HCEC 1CT (cell line): Measurements from ENCODE around the gene IRF2.
A peak's percentile ranks its signal among the peaks of the same experiment; 100 is the strongest.
"Not testable (repeated sequence)": the region's sequence is repeated elsewhere in the genome, so short reads cannot be mapped to it uniquely, and the experiment has no call there.

Experiments
- DNase-seq: peaks from one replicate; pipeline ENCODE4 v3.0.0-alpha.2; 2017

IRF2 gene

GRCh38 chr4:184385705-184386141, 88.6 kb downstream of the IRF2 start:
- no peak for DNase-seq

DNA sequence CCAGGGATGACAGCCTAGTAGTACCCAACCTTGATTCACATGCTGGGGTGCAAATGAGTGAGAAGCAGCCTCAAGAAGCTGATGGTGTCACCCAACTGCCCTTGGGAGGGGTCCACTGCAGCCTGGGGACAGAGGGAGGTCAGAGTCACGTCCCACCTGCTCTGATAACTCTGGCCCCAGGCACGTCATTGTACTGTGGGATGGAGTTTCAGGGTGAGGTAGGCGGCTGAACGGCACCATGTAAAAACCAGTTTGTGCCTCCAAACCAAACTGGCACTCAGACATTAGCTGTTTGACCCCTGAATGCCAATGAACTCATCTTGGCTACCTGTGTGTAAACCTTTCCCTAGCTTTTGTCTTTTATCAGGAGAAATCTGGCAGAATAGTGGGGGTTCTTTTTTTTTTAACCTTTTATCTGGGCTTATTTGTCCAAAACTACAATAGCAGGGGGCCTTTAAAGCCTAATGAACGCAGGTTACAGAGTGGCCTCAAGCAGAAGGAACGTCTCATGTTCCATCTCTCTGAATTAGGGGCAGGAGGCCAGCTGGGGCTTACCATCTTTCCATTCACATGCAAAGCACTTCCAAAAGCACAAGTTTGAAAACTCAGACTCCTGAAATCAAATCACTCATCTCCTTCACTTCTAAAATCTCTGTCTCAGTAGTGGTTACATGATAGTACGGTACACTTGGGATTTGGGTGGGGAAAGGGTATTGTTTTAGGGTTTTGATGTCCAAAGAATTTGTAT, 89.4 kb downstream of the IRF2 start:
- DNase-seq, result no peak

- DNase-seq, result peak; percentile 71
Measured at GRCh38 chr4:184384056-184384809, 90.1 kb downstream of the IRF2 start.

- DNase-seq, result peak; percentile 90
Measured at GRCh38 chr4:184383497-184384055, 90.8 kb downstream of the IRF2 start.

DNA sequence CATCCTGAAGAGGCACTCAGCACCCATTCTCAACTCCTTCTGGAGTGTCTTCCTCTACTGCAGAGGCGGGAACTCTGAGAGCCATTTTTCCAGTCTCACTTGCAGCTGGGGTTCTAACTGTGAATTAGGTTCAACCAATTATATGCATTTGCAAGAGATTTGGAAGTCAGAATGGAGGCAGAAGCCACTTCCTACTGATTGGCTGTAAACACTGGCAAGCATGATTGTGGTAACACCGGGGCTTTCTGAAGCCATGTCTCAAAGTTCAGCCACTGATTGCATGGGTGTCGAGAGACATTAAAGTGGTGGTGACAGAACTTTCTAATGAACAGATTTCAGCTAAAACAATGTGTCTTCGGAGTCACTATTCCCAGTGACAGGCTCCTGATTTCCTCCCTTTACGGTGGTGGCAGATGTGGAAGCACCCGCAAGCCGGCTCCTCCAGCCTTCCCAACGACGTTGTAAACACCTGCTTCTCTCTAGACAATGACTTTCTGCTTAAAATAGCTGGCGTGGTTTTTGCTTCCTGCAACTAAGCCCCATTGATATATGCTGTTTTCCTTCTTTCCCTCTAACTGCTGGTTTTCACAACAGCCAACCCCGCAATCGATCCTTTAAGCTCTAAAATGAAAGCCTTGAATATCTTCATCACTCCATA, 92.0 kb downstream of the IRF2 start:
- DNase-seq, result no peak

GRCh38 chr4:184380707-184381106, 93.6 kb downstream of the IRF2 start:
- no peak for DNase-seq

GRCh38 chr4:184380214-184380613, 94.1 kb downstream of the IRF2 start:
- not testable (repeated sequence) for DNase-seq

DNA sequence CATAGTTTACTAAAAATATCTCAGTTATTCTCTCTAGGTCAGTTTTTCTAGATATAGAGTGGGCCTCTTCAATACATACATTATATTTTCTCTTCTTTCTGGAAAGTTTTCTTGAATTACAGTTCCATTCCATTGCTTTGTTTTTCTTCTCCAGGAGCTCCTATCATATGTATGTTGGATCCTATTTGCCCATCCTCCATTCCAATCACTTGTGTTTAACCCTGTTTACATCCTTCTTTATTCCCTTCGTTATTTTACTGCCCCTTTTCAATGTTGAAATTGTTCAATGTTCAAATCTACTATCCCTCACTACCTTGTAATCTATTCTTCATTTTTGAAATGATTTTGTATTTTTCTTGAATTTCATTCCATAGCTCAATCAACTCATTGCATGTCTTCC, 97.4 kb downstream of the IRF2 start:
- no peak for DNase-seq

DNA sequence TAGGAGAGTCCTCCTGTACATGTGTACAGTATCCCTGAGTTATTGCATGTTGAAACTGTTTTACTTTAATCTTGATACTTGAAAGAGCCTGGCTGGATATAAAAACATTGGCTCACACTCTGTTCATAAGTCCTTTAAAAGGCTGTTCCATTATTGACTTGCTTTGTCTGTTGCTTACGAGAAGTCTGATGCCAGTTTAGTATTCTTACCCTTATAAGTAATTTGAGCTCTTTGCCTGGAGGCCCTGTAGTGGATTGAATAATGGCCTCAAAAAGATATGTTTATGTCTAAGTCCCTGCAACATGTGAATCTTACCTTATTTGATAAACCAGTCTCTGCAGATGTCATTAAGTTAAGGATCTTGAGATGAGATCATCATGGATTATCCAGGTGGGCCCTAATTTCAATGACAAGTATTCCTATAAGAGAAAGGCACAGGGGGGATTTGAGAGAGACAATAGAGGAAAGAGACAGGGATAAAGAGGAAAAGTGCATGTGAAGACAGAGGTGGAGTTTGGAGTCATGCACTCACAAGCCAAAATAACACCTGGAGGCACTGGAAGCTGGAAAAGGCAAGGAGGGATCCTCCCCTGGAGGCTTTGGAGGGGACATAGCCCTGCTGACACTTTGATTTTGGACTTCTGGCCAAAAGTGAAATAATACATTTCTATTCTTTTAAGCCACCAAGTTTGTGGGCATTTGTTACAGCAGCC, 98.1 kb downstream of the IRF2 start:
- DNase-seq, result no peak

GRCh38 chr4:184375623-184376022, 98.7 kb downstream of the IRF2 start:
- not testable (repeated sequence) for DNase-seq

DNA sequence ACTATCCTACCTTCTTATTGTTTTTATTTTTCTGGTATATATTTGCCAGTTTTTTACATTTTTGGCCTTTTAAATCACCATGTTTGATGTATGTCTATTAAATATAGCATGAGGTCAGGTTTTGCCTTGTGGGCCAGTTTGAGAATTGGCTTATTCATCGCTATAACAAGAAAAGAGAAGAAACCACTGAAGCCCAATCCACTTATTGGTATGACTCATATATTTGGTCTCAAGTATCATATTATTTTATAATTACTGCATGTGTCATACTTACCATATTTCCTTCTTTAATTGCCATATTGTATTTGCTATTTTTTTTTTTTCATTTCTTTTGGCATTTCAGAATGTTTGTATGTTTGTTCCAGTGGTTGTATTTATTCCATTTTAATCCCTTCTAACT, 99.3 kb downstream of the IRF2 start:
- DNase-seq, result peak; percentile 39

- DNase-seq, result no peak
Measured at GRCh38 chr4:184373886-184374405, 100.4 kb downstream of the IRF2 start.

- DNase-seq, result no peak
Measured at GRCh38 chr4:184371390-184371787, 103.0 kb downstream of the IRF2 start.

DNA sequence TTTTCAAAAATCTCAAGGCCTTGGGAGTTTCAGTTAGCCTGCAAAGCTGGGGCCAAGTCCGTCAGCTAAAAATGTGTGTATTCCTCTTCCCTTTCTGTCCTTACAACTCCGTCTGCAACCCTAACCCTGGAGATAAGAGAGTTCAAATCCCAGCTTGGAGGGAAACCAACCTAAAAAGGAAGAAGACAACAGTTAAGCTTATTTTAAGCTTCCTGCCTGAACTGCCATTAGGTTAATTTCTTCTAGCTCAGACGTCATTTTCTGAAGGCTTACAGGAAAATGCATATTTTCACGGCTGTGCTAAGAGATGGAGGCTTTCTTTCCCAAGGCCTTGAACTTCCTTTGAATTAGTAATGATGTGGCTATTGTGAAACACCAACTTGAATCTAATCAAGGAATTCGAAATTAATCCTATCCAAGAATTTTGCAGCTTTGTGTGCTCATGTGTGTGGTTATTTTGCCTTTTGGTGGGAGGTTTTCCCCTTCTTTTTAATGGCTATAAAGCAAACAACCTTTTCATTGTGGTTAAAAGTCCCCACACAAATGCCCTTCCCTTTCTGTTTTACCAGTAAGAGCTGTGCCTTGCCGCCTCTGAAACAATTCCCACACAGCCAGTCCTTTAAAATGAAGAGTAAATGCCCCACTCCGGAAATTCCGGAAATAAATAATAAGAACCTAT, 103.5 kb downstream of the IRF2 start:
- no peak for DNase-seq

GRCh38 chr4:184369871-184370270, 104.5 kb downstream of the IRF2 start:
- no peak for DNase-seq

DNA sequence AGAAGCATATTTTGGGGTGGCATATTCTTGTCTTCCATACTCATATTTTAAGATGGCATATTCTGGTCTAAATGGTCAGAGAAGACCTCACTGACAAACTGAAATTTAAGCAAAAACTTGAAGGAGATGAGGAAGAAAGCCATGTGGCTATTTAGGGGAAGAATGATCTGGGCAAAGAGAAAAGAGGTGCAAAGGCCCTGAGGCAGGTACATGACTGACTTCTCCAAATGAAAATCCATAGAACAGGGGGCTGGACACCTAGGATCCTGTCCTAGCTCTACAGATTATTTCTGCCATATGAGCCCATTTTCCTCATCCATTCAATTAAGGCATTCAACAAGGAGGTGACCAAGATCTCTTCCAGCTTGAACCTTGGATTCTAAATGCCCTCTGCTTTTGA, 105.6 kb downstream of the IRF2 start:
- DNase-seq, result no peak

DNA sequence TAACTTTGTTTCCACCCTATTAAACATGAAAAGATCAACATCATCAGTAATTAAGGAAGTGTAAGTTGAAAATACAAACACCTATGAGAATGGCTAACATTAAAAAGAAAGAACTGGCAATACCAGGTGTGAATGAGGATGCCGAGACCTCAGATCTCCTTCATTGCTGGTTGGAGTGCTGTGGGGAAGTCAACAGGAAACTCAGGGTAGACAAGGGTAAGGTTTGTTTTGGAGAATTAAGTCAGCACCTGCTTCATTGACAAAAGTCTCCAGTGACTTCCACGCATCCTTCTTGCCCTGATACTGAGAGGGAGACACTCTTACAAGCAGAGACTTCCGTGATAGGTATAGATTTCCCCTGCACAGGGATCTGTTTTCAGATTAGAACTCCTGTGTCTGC, 106.1 kb downstream of the IRF2 start:
- DNase-seq, result no peak

DNA sequence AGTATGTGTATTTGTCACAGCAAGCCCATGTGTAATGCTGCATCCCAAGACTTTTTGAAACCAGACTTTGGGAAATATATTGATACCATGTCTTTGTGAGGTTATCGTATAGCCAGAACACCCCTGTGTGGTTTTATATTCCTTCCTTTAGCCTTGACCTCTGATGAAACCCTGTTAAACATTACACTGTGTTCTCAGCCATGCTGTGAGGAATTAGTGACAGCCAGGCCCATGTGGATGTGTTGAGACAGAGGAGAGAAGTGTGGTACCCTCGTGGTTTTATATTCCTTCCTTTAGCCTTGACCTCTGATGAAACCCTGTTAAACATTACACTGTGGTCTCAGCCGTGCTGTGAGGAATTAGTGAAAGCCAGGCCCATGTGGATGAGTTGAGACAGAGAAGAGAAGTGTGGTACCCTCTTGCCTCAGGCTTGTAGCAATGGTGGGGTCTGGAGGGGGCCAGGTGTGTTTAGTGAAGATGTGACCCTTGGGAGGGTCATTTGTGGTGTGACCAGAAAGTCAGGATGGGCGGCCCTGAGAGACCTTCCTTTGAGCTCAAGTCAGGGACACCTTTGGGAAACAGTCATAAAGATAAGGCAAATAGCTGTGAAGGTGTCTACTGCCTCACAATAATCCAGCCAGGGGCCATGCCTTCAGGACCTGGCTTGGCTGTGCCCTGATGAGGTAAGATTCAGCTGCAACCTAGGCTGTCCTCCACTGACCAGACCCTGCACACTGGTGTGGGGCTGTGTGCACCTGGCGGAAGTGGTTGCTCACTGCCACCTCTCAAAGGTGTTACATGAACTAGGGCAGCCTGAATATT, 110.0 kb downstream of the IRF2 start:
- no peak for DNase-seq

DNA sequence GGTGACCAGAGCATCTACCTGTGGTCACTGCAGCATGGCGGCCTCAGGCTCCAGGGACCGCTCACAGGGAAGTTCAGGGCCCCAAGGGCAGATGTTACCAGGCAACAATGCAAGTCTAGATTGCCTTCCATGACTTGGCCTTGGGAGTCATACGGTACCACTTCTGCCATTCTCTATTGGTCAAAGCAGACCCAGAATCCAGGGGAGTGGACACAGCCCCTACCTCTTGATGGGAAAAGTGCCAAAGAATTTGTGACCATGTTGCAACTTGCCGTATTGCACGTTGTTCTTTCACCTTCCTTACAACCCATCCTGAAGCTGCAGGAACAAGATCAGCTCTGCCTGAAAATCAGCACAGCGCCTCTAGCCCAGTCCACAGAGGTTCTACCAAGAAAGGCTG, 111.1 kb downstream of the IRF2 start:
- DNase-seq, result no peak

- DNase-seq, result no peak
Measured at GRCh38 chr4:184362396-184362795, 112.0 kb downstream of the IRF2 start.

DNA sequence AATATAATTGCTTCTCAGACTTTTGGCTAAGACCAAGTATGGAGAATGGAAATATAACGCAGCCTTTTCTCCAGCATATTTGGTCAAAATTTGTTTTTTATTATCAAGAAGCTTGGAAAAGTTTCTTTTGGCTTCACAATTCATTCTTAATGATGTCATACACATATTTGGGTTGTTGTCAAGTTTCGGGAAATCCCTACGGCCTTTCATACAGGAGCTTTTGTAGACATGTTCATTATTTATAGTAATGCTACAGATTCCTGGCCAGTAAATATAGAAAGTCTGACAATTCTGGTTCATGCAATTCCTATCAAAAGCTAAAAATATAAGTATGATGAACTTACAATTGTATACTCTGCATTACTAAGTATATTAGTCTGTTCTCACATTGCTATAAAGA, 112.9 kb downstream of the IRF2 start:
- DNase-seq, result no peak
